Hepatocyte (in vitro differentiated cells): ENCODE measurements around the gene UPP1.

ENCODE experiments used
- CTCF ChIP-seq: fragments of 200-600 bp; sonication (generic); IDR thresholded peaks from 2 replicates; pipeline ENCODE4 v1.5.1; 2016; ENCODE audit warnings: antibody characterized with exemption, mild to moderate bottlenecking; ENCODE audit not compliant: poor library complexity
- EZH2 ChIP-seq: fragments of 200-600 bp; sonication (generic); IDR thresholded peaks from 2 replicates; pipeline ENCODE4 v1.6.1; 2016; ENCODE audit warnings: antibody characterized with exemption, mild to moderate bottlenecking, borderline replicate concordance
- EZH2phosphoT487 ChIP-seq: fragments of 200-600 bp; sonication (generic); IDR thresholded peaks from one replicate; pipeline ENCODE4 v1.6.1; 2018; ENCODE audit warnings: antibody characterized with exemption, mild to moderate bottlenecking, low read depth, moderate library complexity; ENCODE audit not compliant: unreplicated experiment, severe bottlenecking

- no peak for TF ChIP-seq CTCF
- TF ChIP-seq EZH2 = no peak
- no peak for TF ChIP-seq EZH2phosphoT487
These were observed 4.2 kb upstream of the UPP1 start for GRCh38 chr7:48084727-48085432.
